ENCODE measurements around the gene CIBAR2. TPM values are rescaled to one million over a fixed set of nuclear protein-coding genes. Genes with fewer than 3 reads are reported as not detected.

CIBAR2 gene
- total RNA-seq, 1 donor from 2014 or later, result 12.8 TPM

GRCh38 chr16:85078952-85079351 is 33.3 kb downstream of the CIBAR2 start:
- no peaks in the 10 kb centered on the region for H3K9me3 ChIP-seq
- H3K27me3 ChIP-seq (ENCODE audit: low read depth), result no peaks in the 10 kb centered on the region
- H3K4me1 ChIP-seq, result peaks cover 16% of the 10 kb centered on the region
- peaks cover 65% of the 10 kb centered on the region for H3K36me3 ChIP-seq
- TF ChIP-seq CTCF (IDR thresholded peaks at IDR 0.05), result no peak
- H3K27ac ChIP-seq, result no peak overlapping the region
- intact Hi-C loops (cut with DNase I), result no loop called here
- ATAC-seq (no peak), DNase-seq (no peak)
- H3K4me3 ChIP-seq, result no peak overlapping the region

- intact Hi-C loops (cut with DNase I), result no loop called here
- Histone ChIP-seq H3K27me3 (ENCODE audit: low read depth) (no peaks in the 10 kb centered on the region), H3K9me3 (no peaks in the 10 kb centered on the region), H3K36me3 (peaks cover 72% of the 10 kb centered on the region), H3K4me1 (peaks cover 12% of the 10 kb centered on the region), H3K27ac (no peak overlapping the region), H3K4me3 (no peak overlapping the region)
- TF ChIP-seq CTCF (IDR thresholded peaks at IDR 0.05), result no peak
- DNase-seq (no peak), ATAC-seq (no peak)
These were observed 34.0 kb downstream of the CIBAR2 start for GRCh38 chr16:85078226-85078625.

- Histone ChIP-seq H3K27ac (no peak overlapping the region), H3K36me3 (peaks cover 78% of the 10 kb centered on the region), H3K9me3 (no peaks in the 10 kb centered on the region), H3K4me3 (no peak overlapping the region), H3K27me3 (ENCODE audit: low read depth) (no peaks in the 10 kb centered on the region), H3K4me1 (peaks cover 6% of the 10 kb centered on the region)
- ATAC-seq (no peak), DNase-seq (no peak)
- intact Hi-C loops (cut with DNase I), result no loop called here
- TF ChIP-seq CTCF (IDR thresholded peaks at IDR 0.05), result no peak
These were observed 34.6 kb downstream of the CIBAR2 start for GRCh38 chr16:85077576-85078125.

- no peak for DNase-seq
- Histone ChIP-seq H3K4me1 (peaks cover under 1% of the 10 kb centered on the region), H3K27me3 (ENCODE audit: low read depth) (no peaks in the 10 kb centered on the region), H3K36me3 (peaks cover 82% of the 10 kb centered on the region), H3K9me3 (no peaks in the 10 kb centered on the region), H3K27ac (no peak overlapping the region), H3K4me3 (no peak overlapping the region)
- no peak for ATAC-seq
- no peak for TF ChIP-seq CTCF (IDR thresholded peaks at IDR 0.05)
- intact Hi-C loops (cut with DNase I), result no loop called here
These were observed 35.2 kb downstream of the CIBAR2 start for GRCh38 chr16:85077039-85077438.

GRCh38 chr16:85075236-85075924 is 36.9 kb downstream of the CIBAR2 start:
- no peaks in the 10 kb centered on the region for H3K9me3 ChIP-seq
- intact Hi-C loops (cut with DNase I), result no loop called here
- DNase-seq (no peak), ATAC-seq (no peak)
- no peak overlapping the region for H3K4me3 ChIP-seq
- TF ChIP-seq CTCF (IDR thresholded peaks at IDR 0.05), result no peak
- no peak overlapping the region for H3K27ac ChIP-seq
- no peaks in the 10 kb centered on the region for H3K27me3 ChIP-seq (ENCODE audit: low read depth)
- peaks cover 86% of the 10 kb centered on the region for H3K36me3 ChIP-seq
- H3K4me1 ChIP-seq, result no peaks in the 10 kb centered on the region
